BE2C (cell line): Measurements from ENCODE around the gene STX5.

ENCODE experiments used
- DNase-seq: peaks from one replicate; pipeline ENCODE4 v3.0.0-alpha.2; 2020
- H3K27me3 ChIP-seq: fragments of 250-450 bp; sonication (Bioruptor Pico); 2 replicates; pipeline ENCODE4 v1.5.1; 2020; ENCODE audit warnings: mild to moderate bottlenecking
- H3K36me3 ChIP-seq: fragments of 250-450 bp; sonication (Bioruptor Pico); 2 replicates; pipeline ENCODE4 v1.5.1; 2020; ENCODE audit warnings: mild to moderate bottlenecking
- H3K4me1 ChIP-seq: fragments of 250-450 bp; sonication (Bioruptor Pico); 2 replicates; pipeline ENCODE4 v1.5.1; 2020
- H3K4me3 ChIP-seq: 2 replicates; pipeline ENCODE4 v1.5.1; 2011; ENCODE audit warnings: low read depth, low read length
- H3K9me3 ChIP-seq: fragments of 250-450 bp; sonication (Bioruptor Pico); 2 replicates; pipeline ENCODE4 v1.5.1; 2020
- TF ChIP-seq, protein P1 (sequence below): IDR thresholded peaks from 2 replicates; pipeline ENCODE4 v1.5.1; 2012; ENCODE audit warnings: mild to moderate bottlenecking, low read depth, low read length

Gene STX5

DNA sequence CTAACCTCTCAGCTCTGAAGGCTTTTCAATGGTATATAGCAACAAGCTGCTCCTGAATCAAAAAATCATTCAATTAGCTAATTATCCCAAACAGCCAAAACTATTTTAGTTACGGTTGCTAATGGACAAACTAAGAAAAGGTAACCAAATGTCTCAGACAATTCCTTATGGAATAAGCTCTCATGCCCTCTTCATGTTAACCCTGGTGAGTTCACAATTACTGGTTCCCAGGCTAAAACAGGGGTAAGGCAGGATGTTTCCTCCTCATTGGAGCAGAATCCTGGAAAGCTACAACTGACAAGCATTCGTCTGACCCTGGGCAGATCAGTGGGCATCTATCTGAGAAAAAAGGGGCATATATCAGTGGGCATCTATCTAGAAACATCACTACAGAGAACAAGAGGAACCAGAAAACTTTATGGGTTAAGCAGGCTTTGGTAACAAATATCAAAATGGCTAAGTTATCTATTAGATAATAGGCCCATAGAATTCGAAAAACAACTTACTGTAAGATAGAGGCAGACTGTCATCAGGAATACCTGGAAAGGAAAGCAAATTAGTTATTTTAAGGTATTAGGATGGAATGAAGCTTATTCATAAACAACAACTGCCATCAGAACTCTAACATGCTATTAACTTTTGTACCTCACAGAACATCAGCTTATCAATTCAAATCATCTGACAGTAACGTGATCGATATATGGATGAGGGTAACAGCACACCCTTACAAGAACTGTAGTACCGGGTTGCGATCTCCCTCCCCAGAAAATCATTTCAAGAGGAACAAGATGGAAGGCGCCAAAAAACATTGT lies 22.4 kb upstream of the STX5 start:
- Histone ChIP-seq H3K36me3 (peaks cover 40% of the 10 kb centered on the region), H3K4me1 (no peaks in the 10 kb centered on the region)

DNA sequence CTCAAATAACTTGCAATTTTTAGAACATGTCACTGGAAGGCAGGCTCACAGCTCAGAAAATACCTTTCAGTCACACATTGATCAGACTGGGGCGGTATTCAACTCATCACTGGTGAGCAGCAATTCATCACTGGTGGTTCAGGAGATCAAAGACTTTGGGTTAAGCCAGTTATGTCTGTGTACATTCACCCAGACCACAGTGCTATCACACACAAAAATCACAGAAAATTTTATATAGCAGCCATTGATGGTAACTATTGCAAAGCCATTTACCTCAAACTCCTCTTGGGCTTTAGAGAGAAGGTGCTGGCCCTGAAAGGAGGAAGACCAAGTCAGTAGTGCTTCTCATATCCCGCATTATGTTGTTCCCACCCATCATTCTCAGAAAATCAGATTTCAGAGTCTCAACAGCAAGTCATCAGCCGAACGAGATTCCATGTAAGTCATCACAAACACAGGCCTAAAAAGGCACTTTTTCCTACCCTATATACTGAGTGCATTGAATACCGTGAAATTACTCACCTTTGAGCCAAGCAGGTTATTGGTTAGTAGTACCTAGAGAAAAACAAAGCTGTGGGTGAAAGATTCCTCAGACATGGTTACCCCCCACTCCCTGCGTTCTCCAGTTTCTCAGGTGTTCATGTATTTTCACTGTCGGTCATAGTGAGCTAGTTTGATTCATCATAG lies 21.6 kb upstream of the STX5 start:
- Histone ChIP-seq H3K36me3 (peaks cover 40% of the 10 kb centered on the region), H3K4me1 (no peaks in the 10 kb centered on the region), H3K4me3 (peak overlapping the region; percentile 98), H3K27me3 (no peaks in the 10 kb centered on the region), H3K9me3 (no peaks in the 10 kb centered on the region)
- DNase-seq = no peak
- TF ChIP-seq, protein P1, sequence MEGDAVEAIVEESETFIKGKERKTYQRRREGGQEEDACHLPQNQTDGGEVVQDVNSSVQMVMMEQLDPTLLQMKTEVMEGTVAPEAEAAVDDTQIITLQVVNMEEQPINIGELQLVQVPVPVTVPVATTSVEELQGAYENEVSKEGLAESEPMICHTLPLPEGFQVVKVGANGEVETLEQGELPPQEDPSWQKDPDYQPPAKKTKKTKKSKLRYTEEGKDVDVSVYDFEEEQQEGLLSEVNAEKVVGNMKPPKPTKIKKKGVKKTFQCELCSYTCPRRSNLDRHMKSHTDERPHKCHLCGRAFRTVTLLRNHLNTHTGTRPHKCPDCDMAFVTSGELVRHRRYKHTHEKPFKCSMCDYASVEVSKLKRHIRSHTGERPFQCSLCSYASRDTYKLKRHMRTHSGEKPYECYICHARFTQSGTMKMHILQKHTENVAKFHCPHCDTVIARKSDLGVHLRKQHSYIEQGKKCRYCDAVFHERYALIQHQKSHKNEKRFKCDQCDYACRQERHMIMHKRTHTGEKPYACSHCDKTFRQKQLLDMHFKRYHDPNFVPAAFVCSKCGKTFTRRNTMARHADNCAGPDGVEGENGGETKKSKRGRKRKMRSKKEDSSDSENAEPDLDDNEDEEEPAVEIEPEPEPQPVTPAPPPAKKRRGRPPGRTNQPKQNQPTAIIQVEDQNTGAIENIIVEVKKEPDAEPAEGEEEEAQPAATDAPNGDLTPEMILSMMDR = no peak

More for the DNA sequence above, 22.4 kb upstream of the STX5 start:
- H3K4me3 ChIP-seq = peak overlapping the region; percentile 98
- DNase-seq = no peak
- H3K9me3 ChIP-seq = no peaks in the 10 kb centered on the region
- TF ChIP-seq, protein P1 = no peak
- H3K27me3 ChIP-seq = no peaks in the 10 kb centered on the region

- Histone ChIP-seq H3K4me1 (no peaks in the 10 kb centered on the region), H3K4me3 (peak overlapping the region; percentile 98), H3K27me3 (no peaks in the 10 kb centered on the region), H3K9me3 (no peaks in the 10 kb centered on the region), H3K36me3 (peaks cover 40% of the 10 kb centered on the region)
- no peak for DNase-seq
- TF ChIP-seq, protein P1 = no peak
These were observed 20.8 kb upstream of the STX5 start for GRCh38 chr11:62852523-62853188.

- Histone ChIP-seq H3K4me1 (no peaks in the 10 kb centered on the region), H3K4me3 (no peak overlapping the region; the same call in 1 of the 2 replicates), H3K36me3 (peaks cover 40% of the 10 kb centered on the region), H3K27me3 (no peaks in the 10 kb centered on the region), H3K9me3 (no peaks in the 10 kb centered on the region)
- TF ChIP-seq, protein P1 = no peak
- DNase-seq = no peak
These were observed 20.1 kb upstream of the STX5 start for GRCh38 chr11:62851807-62852522.

- no peaks in the 10 kb centered on the region for H3K4me1 ChIP-seq
- H3K4me3 ChIP-seq = no peak overlapping the region
- peak; percentile 27 for DNase-seq
These were observed 19.3 kb upstream of the STX5 start for GRCh38 chr11:62850911-62851806.

More at GRCh38 chr11:62850911-62851806, 19.3 kb upstream of the STX5 start:
- no peaks in the 10 kb centered on the region for H3K9me3 ChIP-seq
- peaks cover 40% of the 10 kb centered on the region for H3K36me3 ChIP-seq
- H3K27me3 ChIP-seq = no peaks in the 10 kb centered on the region
- TF ChIP-seq, protein P1 = no peak
